ENCODE data around the gene SCN7A.

Gene SCN7A

GRCh38 chr2:166357068-166357949 lies 136.7 kb downstream of the SCN7A start:
- DNase-seq, result no peak
